Astrocyte (in vitro differentiated cells and primary cell): ENCODE data around the gene CMIP. TPM values are rescaled to one million over a fixed set of nuclear protein-coding genes. Genes with fewer than 3 reads are reported as not detected.

Source experiments
- DNase-seq: peaks from one replicate; pipeline ENCODE4 v3.0.0-alpha.2; 2010; ENCODE audit warnings: low read depth
- FAIRE-seq: peaks from 2 replicates; lab custom pipeline; 2011; peaks lifted over from hg19 to GRCh38; lab: Jason Lieb, UNC
- H2AFZ ChIP-seq: 2 replicates; pipeline ENCODE4 v1.6.0; 2012; ENCODE audit warnings: low read depth, low read length, inconsistent platforms
- H3K27ac ChIP-seq: 2 replicates; pipeline ENCODE4 v1.5.1; 2011; ENCODE audit warnings: low read depth, low read length, inconsistent platforms
- H3K27me3 ChIP-seq: 2 replicates; pipeline ENCODE4 v1.6.0; 2011; ENCODE audit warnings: low read length, inconsistent platforms; ENCODE audit not compliant: insufficient read depth
- H3K36me3 ChIP-seq: 2 replicates; pipeline ENCODE4 v1.5.1; 2011; ENCODE audit warnings: low read length, inconsistent platforms; ENCODE audit not compliant: insufficient read depth
- H3K4me1 ChIP-seq: 2 replicates; pipeline ENCODE4 v1.5.1; 2011; ENCODE audit warnings: low read length, inconsistent platforms; ENCODE audit not compliant: insufficient read depth
- H3K4me2 ChIP-seq: 2 replicates; pipeline ENCODE4 v1.6.0; 2012; ENCODE audit warnings: low read length, inconsistent platforms
- H3K4me3 ChIP-seq: 2 replicates; pipeline ENCODE4 v1.5.1; 2011; ENCODE audit warnings: low read depth, mild to moderate bottlenecking, low read length, inconsistent platforms; ENCODE audit not compliant: insufficient read depth
- H3K79me2 ChIP-seq: 2 replicates; pipeline ENCODE4 v1.6.0; 2012; ENCODE audit warnings: mild to moderate bottlenecking, low read length, inconsistent platforms; ENCODE audit not compliant: insufficient read depth
- H3K9ac ChIP-seq: 2 replicates; pipeline ENCODE4 v1.6.0; 2012; ENCODE audit warnings: mild to moderate bottlenecking, low read length, inconsistent platforms
- H3K9me3 ChIP-seq: 2 replicates; pipeline ENCODE4 v1.5.1; 2012; ENCODE audit warnings: low read depth, mild to moderate bottlenecking, low read length, inconsistent platforms; ENCODE audit not compliant: insufficient read depth
- H4K20me1 ChIP-seq: 2 replicates; pipeline ENCODE4 v1.6.0; 2012; ENCODE audit warnings: low read length, inconsistent platforms; ENCODE audit not compliant: insufficient read depth
- H3K27ac Mint-ChIP-seq: one replicate; pipeline ENCODE4 v1.8.0; 2021; ENCODE audit warnings: mild to moderate bottlenecking, mixed read lengths; ENCODE audit not compliant: unreplicated experiment
- H3K27me3 Mint-ChIP-seq: one replicate; pipeline ENCODE4 v1.8.0; 2021; ENCODE audit warnings: low read depth, mixed read lengths; ENCODE audit not compliant: unreplicated experiment
- H3K36me3 Mint-ChIP-seq: one replicate; pipeline ENCODE4 v1.8.0; 2021; ENCODE audit warnings: low read depth, mixed read lengths; ENCODE audit not compliant: unreplicated experiment
- H3K4me1 Mint-ChIP-seq: one replicate; pipeline ENCODE4 v1.8.0; 2021; ENCODE audit warnings: low read depth, mixed read lengths; ENCODE audit not compliant: unreplicated experiment
- H3K4me3 Mint-ChIP-seq: one replicate; pipeline ENCODE4 v1.8.0; 2021; ENCODE audit warnings: mild to moderate bottlenecking, moderate library complexity, mixed read lengths; ENCODE audit not compliant: unreplicated experiment
- H3K9me3 Mint-ChIP-seq: one replicate; pipeline ENCODE4 v1.8.0; 2021; ENCODE audit warnings: mild to moderate bottlenecking, mixed read lengths; ENCODE audit not compliant: unreplicated experiment
- EZH2 ChIP-seq: IDR thresholded peaks from 2 replicates; pipeline ENCODE4 v1.6.1; 2012; ENCODE audit warnings: mild to moderate bottlenecking, low read length, inconsistent platforms; ENCODE audit not compliant: insufficient read depth
- total RNA-seq: library from RNA; stranded (reverse); gene quantifications from 2 replicates; pipeline ENCODE4 v1.2.1, GENCODE V29; 2021
- TF ChIP-seq, protein P1 (sequence below): IDR thresholded peaks from 2 replicates; pipeline ENCODE4 v1.5.1; 2011; ENCODE audit warnings: low read depth, mild to moderate bottlenecking, inconsistent platforms, low read length, moderate library complexity; ENCODE audit not compliant: insufficient read depth

CMIP gene
- total RNA-seq, 1 donor from 2014 or later = 71.5 TPM

DNA sequence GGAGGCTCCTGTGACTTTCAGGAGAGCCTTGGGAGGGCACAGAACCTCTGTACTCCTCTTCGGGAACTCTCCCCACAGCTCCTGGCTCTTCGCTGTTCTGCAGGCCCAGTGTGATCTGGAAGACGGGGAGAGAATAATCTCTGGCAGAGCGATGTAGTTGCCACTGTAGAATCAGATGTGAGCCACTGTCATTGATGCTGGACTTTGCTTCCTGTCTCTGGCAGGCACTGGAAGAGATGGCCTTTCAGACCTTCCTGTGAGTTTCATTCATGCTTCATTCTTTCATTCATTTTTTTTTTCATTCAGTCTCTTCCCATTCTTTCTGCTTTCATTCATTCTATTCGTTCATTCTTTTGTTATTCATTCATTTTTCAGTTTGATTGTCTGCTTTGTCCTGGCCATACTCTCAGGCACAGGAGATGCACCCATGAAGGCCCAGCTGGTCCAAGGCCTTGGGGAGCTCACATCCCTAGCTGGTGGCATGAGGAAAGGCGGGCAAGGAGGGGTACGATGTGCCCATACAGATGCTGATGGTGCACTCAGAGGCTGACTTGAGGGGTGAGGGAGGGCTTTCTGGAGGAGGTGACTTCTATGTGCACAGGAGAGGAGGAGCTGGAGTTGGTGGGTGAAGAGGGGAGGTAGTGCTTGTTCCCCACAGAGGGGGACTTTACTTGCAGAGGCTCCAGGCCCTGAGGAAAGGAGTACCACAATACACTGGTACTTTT lies 44.2 kb downstream of the CMIP start:
- H3K4me3 ChIP-seq = no peak overlapping the region
- H4K20me1 ChIP-seq = peaks cover 95% of the 10 kb centered on the region
- Mint-ChIP-seq H3K27ac (peak overlapping the region; percentile 35), H3K4me1 (peaks cover 15% of the 10 kb centered on the region), H3K4me3 (peak overlapping the region; percentile 29), H3K9me3 (no peaks in the 10 kb centered on the region), H3K27me3 (no peaks in the 10 kb centered on the region), H3K36me3 (peaks cover 8% of the 10 kb centered on the region)
- no peak overlapping the region for H3K9ac ChIP-seq
- H3K27me3 ChIP-seq = no peaks in the 10 kb centered on the region
- no peak for DNase-seq
- H3K27ac ChIP-seq = no peak overlapping the region
- no peaks in the 10 kb centered on the region for H3K36me3 ChIP-seq
- H3K4me1 ChIP-seq = peaks cover 47% of the 10 kb centered on the region
- H2AFZ ChIP-seq = no peak overlapping the region
- no peak overlapping the region for H3K4me2 ChIP-seq
- no peaks in the 10 kb centered on the region for H3K9me3 ChIP-seq
- TF ChIP-seq, protein P1, sequence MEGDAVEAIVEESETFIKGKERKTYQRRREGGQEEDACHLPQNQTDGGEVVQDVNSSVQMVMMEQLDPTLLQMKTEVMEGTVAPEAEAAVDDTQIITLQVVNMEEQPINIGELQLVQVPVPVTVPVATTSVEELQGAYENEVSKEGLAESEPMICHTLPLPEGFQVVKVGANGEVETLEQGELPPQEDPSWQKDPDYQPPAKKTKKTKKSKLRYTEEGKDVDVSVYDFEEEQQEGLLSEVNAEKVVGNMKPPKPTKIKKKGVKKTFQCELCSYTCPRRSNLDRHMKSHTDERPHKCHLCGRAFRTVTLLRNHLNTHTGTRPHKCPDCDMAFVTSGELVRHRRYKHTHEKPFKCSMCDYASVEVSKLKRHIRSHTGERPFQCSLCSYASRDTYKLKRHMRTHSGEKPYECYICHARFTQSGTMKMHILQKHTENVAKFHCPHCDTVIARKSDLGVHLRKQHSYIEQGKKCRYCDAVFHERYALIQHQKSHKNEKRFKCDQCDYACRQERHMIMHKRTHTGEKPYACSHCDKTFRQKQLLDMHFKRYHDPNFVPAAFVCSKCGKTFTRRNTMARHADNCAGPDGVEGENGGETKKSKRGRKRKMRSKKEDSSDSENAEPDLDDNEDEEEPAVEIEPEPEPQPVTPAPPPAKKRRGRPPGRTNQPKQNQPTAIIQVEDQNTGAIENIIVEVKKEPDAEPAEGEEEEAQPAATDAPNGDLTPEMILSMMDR = no peak
- no peak for TF ChIP-seq EZH2
- H3K79me2 ChIP-seq = peaks cover 80% of the 10 kb centered on the region
- no peak for FAIRE-seq

GRCh38 chr16:81489547-81490267 lies 45.1 kb downstream of the CMIP start:
- peaks cover 80% of the 10 kb centered on the region for H3K79me2 ChIP-seq
- no peaks in the 10 kb centered on the region for H3K27me3 Mint-ChIP-seq

More at GRCh38 chr16:81489547-81490267, 45.1 kb downstream of the CMIP start:
- DNase-seq = no peak
- no peak for TF ChIP-seq EZH2
- TF ChIP-seq, protein P1 = no peak
- H3K27ac Mint-ChIP-seq = no peak overlapping the region
- H3K4me3 Mint-ChIP-seq = no peak overlapping the region
- H4K20me1 ChIP-seq = peaks cover 95% of the 10 kb centered on the region
- no peak overlapping the region for H3K27ac ChIP-seq
- H3K9me3 ChIP-seq = no peaks in the 10 kb centered on the region
- no peak for FAIRE-seq
- H3K36me3 ChIP-seq = no peaks in the 10 kb centered on the region
- peaks cover 8% of the 10 kb centered on the region for H3K36me3 Mint-ChIP-seq
- no peak overlapping the region for H3K4me2 ChIP-seq
- no peak overlapping the region for H2AFZ ChIP-seq
- no peaks in the 10 kb centered on the region for H3K9me3 Mint-ChIP-seq
- no peak overlapping the region for H3K9ac ChIP-seq
- peaks cover 53% of the 10 kb centered on the region for H3K4me1 ChIP-seq
- no peak overlapping the region for H3K4me3 ChIP-seq
- H3K27me3 ChIP-seq = no peaks in the 10 kb centered on the region
- peaks cover 20% of the 10 kb centered on the region for H3K4me1 Mint-ChIP-seq
